HG02798 (cell line): ENCODE measurements around the gene WDR6.

ENCODE experiments used
- ATAC-seq: cut with Tn5 transposase; IDR thresholded peaks from one replicate; pipeline ENCODE4 v1.9.1; 2021; ENCODE audit warnings: mild to moderate bottlenecking; ENCODE audit not compliant: unreplicated experiment, poor library complexity

WDR6 gene

DNA sequence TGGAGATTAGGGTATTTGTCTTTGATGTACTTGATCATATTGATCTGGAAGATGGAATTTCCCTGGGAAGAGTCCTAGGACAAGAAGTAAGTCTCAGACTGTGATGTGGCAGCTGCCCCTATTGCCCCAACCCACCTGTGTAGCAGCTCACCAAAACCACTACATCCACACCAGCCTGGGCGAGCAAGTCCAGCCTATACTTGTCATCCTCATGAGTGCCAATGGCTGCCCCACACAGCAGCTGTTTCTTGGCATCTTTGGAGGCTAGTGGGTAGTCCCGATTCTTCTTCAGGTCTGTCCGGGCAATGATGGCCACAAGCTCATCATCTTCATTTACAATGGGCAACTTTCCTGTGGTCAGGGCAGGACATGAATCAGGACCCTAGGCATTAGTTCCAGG, 19.3 kb downstream of the WDR6 start:
- no peak for ATAC-seq

DNA sequence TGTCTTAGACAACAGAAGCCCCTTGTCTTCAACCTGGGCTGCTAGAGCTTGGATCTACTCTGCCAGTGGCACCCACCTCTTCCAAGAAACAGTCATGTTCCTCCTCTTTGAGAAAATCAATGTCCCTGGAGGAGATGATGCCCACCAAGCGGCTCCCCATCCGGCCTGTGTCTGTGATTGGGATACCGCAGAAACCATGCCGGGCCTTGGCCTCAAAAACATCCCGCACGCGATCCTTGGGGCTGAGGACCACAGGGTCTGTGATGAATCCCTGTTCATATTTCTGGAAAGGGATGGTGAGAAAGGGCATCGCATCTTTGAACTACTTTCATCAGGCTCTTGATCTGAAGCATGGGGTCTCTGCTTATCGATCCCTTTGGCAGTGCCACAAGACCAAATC, 20.4 kb downstream of the WDR6 start:
- no peak for ATAC-seq

DNA sequence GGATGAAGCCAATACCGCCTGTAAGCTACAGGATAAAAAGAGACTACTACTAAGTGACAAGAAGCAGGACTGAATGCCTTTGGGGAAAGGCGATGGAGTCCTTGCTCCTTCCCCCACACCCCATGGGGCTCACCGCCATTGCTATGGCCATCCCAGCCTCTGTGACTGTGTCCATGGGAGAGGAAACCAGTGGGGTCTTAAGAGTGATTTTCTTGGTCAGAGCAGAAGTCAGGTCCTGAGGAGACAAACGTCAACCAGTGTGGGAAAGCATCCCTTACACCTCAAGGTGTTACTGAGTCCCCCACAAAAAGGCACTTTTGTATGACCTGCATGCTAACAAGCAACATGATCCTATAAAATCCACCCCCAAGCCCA, 21.1 kb downstream of the WDR6 start:
- no peak for ATAC-seq

DNA sequence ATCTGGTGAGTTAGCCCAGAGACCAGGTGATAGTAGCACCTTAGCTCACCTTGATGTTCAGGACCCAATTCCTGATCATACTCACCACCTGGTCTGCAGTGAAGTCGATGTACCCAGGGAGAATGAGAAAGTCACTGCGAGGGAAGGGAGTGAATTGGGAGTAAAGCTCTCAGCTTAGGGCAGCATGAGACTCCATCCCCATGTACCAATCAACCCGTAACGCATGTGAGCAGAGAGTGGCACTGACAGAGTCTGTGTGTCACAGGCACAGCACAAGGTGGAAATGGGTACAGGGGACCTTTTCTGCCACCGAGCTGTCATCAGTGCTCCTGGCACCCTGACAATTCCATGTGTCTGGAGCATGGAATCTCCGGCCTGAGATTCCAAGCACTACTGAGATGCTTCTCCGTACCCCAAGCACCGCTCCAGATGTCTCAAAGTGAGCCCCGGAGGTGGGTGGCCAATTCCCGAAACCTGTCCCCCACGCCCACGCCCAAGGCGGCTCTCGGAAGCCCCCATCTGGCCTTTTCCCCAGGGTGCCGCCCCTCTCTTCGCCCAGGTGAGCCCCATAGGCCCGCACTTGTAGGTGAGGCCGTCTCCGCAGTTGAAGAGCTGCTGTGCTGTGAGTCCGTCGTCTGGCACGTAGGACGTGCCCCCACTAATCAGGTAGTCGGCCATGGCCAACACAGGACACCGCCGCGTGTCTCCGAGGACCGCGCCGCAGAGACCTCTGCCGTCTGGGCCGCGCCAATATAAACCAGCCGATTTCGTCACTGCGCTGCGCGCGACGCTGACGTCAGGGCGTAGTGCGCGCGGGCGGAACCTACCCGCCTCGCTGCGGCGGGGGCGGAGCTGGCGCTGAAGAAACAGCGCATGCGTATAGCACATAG, 21.7 kb downstream of the WDR6 start, which contains the start of gene IMPDH2:
Gene IMPDH2 (minus strand): TSS at position 726 of the 890 bp plus-strand sequence. CDS start 48 bp downstream, at position 678.
- peak; percentile 91 for ATAC-seq

DNA sequence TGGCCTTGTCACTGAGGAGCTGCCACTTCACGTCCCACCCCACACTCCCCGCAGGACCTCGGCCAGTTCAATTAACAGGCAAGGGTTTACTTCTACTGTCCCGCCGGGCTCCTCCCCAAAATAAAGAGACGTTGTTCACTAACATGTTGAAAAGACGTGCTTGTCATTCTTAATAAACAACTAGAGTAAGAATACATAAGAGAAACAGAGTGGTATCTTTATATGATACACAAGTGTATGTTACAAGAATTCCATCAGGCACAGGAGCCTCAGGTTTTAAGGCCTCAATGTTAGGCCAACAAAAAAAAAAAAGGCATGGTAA, 22.3 kb downstream of the WDR6 start:
- no peak for ATAC-seq

DNA sequence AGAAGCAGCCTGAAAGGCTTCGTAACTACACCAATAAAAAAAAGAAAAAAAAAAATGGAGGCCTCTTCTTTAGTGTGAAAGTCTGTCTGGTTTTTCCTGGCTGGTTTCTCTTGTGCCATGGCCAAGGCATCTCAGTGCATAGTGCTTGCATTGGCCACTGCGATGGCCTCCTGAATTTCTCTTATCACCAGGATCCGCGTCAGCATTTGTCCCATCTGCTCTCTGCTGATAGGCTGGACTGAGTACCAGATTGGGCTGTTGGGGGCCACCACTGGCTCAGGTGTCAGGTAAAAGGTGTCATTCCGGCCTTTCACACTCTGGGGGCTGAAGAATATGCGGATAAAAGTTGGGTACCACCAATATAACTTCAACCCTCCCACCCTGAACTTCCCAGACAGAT, 23.1 kb downstream of the WDR6 start:
- ATAC-seq: no peak

DNA sequence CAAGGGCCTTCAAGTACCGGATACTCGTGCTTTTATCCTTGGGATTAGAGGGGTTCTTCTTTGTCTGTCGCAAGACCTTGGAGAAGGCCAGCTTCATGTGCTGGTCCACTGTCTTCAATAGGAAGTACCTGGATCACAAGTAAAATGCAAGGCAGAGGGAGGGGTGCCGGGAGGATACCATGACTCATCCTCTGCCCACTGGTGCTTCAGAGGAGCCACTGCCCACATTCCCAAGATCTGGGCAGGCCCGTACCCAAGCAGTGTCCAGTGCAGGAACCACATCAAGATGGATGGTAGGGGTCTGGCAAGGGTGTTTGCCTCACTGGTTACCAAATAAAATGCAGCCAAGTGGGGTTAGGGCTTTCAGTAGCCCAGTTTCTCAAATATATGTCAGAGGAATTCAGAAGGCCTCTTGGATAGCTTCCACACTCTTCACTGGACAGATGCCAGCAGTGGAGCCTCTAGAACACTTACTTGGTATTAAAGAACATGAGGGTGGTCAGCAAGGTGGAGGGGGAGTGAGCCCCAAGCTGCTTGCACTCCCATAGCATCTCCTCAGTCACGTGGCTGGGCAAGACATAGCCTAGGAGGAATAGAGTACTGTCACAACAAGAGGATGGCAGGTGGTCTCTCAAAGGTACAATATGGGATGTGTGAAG, 25.6 kb downstream of the WDR6 start:
- ATAC-seq: no peak

DNA sequence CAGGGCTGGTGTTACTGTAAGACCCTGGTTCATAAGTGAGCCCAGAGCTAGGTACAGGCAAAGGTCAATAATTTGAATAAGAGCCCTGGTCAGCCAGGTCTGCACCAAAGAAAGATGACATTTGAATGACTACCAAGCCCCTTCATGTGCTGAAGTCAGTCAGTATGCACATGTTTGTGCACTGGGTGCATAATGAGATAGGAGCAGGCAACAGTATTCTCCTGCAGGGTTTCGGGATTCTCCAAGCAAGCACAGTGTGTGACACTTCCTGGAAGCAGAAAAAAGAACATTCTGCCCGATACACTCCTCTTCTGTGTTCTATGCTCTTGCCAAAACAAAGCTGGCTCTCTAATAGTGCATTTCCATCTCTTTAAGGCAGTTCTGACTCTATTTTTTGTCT, 27.5 kb downstream of the WDR6 start:
- ATAC-seq: no peak

DNA sequence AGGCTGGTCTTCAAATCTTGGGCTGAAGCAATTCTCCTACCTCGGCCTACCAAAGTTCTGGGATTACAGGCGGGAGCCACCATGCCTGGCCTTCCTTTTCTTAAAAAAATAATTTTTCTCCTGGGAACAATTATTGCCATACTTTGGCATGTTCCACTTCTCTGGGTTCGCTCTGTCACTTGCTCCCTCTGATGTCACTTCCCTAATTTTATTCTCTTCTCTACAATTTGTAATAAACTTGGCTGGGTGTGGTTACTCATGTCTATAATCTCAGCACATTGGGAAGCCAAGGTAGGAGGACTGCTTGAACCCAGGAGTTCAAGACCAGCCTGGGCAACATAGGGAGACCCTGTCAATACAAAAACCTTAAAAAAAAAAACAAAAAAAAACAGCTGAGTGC, 28.1 kb downstream of the WDR6 start:
- no peak for ATAC-seq

DNA sequence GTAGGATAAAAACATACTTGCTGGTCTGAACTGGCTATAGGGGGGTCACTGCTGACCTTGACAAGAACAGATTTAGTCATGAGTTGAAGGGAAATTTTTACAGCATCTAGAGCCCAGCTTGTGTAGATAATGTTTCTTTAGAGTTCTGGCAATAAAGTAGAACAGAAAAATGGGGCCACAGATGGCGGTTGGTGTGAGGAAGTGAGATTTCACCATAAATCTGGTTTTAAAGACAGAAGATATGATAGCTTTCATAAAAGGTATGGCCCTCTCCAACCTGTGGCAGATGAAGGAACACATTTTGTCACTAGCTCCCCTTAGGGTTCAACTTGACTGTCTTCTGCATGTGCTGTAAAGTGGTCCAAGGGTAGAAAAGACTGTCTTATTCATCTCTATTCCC, 46.4 kb downstream of the WDR6 start:
- no peak for ATAC-seq

DNA sequence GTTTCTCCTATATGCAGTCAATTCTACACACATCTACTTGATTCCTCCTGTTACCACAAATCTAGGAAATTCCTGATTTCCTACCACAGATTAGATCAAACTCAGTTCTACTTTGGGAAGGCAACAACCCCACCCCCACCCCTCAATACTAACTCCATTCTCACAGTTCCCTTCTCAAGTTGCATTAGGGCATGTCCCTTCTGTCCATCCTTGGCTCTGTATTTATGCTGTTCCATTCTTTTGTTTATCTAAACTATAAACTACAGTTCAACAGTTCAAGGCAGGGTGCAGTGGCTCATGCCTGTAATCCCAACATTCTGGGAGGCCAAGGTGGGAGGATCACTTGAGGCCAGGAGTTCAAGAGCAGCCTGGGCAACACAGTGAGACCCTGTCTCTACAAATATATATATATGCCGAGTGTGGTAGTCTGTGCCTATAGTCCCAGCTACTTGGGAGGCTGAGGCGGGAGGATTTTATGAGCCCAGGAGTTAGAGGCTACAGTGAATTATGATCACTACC, 47.2 kb downstream of the WDR6 start:
- no peak for ATAC-seq

DNA sequence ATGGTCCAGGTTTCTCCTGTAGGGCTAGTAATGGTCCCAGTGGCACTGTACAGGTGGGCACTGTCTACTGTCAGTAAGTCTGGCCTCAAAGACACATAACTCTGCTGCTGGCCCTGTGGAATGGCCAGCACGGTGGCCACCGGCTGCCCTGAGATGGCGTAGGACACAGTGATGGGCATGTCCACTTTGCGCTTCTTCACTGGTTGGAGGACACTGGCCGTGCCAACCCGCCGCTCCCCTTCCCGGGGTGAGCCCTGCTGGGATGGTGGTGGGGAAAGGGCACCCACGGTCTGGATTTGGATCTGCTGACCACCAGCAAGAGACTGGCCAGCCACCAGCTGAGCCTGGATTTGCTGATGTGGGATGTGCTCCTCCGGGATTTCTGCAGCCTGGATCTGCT, 50.1 kb downstream of the WDR6 start:
- no peak for ATAC-seq

DNA sequence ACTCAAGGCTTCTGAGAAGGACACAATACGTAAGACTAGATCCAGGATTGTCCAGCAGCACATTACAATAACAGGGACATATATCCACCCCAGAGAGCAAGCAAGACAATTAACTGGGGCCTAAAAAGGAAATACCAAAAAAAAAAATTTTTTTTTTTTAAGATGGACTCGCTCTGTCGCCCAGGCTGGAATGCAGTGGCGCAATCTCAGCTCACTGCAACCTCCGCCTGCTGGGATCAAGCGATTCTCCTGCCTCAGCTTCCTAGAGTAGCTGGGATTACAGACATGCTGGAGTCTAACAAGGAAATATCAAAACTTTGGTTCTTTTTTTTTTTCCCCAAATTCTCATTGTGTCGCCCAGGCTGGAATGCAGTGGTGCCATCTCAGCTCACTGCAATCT, 50.8 kb downstream of the WDR6 start:
- no peak for ATAC-seq
